GM19238 (cell line): ENCODE measurements around the gene UNC93A.
"Not testable (repeated sequence)": the region's sequence is repeated elsewhere in the genome, so short reads cannot be mapped to it uniquely, and the experiment has no call there.

Experiments
- DNase-seq: peaks from one replicate; pipeline ENCODE4 v3.0.0; 2011; ENCODE audit warnings: low spot score; ENCODE audit not compliant: insufficient read length

UNC93A gene

DNA sequence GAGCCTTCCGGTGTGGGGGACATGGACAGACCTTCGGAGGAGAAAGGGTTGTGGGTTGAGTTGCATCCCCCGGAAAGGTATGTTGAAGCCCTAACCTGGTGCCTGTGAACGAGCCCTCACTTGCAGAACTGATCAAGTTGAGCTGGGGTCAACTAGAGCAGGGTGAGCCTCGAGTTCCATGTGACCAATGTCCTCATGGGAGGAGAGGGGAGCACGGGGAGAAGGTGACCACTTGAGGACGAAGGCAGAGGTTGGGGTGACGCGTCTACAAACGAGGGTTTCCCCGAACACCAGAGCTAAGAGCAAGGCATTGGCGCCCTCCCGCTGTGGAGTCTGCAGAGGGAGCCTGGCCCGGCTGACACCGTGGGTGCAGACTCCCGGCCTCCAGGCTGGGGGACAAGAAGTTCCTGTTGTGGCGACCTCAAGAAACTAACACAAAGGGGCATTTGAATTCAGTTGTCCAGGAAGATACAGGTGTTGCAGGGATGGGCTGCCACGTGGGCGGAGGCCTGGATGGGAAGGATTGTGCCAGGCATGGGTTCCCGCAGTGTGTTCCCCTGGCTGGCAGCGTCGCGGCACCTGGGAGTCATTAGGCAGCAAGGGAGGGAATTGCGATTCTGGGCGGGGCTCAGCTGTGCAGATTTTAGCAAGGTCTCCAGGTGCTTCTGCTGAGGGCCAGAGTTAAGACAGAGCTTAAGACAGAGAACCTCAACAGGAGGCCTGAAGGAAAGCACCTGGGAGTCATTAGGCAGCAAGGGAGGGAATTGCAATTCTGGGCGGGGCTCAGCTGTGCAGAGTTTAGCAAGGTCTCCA lies 20.4 kb upstream of the UNC93A start:
- no peak for DNase-seq

DNA sequence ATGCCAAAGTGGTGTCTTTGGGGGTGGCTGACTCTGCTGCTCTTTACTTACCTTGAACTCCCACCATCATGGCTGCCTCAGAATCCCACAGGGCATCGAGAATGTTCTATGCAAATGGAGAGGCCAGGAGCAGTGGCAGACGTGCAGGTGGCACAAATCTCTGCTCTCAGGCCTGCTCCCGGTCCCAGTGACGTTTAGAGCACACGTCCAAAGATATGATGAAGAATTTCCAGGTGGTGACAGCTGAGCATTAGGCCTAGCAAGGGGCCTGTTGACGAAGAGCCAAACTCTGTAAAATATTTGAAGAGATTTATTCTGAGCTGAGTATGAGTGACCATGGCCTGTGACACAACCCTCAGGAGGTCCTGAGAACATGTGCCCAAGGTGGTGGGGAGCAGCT lies 19.0 kb upstream of the UNC93A start:
- DNase-seq: no peak

DNA sequence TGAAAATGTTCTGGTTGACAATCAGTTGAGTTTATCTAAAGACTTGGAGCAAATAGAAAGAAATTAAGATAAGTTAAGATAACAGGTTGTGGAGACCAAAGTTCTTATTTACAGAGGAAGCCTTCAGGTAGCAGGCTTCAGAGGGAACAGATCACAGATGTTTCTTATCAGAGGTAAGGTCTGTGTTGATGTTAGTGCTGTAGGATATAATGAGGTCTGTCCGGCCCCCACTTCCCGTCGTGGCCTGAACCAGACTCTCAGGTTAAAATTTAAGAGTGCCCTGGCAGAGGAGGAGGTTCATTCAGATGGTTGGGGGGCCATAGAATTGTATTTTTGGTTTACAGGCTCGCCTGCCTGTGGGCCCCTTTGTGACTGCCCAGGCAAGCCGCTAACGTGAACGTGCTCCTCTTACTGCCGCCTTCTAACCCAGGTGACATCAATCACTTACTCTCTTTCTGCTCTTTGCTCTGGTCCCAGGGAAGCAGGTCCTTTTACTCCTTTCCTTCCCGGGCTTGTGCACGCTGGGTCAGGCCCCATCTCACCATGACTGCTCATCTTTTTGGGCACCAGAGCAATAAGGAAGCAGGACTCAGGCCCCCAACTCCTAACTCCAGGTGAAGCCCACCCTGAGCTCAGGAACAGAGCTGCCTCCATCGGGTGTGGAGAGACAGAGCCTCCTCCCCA lies 18.3 kb upstream of the UNC93A start:
- DNase-seq: no peak

DNA sequence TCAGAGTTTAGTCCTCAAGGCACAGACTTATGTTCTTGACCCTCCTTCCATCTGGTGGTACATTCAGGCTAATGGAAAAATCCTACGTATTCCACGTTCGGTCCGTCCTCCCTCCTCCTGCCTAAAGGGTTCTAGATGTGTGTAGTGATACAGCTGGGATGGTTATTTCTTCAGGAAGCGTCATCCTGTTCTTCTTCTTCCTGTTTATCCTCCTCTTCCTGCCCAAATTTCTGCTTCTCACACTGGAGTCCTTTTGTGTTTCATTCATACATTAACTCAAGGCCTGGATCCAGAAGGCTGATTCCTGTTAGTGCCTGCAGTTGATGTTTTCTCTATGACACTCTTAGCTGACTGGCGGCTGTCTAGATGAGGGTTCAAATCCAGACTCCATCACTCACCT lies 16.8 kb upstream of the UNC93A start:
- DNase-seq: no peak

DNA sequence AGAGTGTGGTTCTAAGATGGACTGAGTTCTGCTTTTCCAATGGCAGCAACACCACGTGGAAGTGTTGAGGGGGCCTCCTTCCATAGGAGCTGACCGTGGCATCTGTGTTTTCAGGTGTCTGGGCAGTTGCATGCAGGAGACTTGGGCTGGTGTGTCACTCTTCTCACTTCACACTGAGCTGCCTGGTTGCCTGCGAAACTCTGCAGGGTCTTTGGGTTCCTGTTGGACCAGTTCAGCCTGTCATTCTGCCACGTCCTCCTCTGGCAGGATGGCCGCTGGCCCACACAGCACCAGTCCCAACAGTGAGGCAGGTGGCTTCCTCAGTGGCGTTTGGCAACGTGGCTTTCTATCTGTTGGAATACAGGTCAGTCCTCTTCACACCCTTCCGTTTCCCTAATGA lies 16.1 kb upstream of the UNC93A start:
- DNase-seq: no peak

DNA sequence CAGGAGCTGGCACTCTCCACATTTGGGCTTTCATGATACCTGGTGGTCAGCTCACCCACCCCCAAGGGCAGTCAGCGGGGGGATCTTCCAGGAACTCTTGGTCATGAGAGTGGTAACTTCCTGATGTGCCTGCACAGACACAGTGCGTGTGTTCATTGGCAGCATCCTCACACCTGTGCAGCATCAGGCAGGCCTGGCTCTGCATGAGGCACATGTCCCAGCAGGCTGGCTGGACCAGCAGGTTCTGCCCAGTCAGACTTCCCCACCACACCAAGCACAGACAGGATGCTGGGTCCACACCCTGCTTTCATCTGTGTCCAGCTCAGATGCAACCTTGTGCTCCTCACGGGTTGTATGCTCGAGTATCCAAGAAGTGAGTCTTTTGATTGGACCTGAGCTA lies 15.7 kb upstream of the UNC93A start:
- no peak for DNase-seq

DNA sequence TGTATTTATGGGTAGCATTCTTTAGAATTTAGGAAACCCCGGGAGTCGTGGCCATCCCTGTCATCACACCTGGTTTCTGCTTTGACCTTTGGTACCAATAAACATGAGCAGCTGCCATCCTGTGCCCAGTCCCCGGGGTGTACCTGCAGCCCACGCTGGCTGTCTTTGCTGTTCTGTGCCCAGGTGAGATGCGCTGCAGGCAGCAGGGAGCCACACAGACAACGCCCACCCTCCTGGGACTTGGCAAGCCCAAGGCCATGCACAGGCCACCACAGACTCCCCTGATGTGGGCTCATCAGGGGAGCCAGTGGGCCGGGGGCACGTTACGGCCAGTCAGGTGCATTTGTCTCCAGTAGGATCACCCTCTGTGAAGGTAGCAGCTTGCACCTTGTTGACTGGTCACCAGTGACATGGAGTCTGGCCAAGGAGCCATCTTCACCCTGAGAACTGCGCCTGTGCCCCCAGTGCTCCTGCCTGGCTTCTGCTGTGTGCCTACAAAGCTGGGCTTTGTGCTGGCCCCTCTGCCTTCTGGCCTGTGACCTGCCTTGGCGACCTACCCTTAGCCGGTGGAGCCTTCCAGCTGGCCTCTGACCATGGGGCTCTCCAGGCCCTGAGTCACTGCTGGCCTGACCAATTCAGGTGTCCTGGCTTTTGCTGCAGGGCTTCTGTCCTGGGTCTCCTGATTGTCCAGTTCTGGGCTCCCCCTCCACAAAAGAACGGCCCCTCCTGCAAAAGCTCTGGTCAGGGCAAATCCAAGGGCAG lies 14.2 kb upstream of the UNC93A start:
- DNase-seq: no peak

DNA sequence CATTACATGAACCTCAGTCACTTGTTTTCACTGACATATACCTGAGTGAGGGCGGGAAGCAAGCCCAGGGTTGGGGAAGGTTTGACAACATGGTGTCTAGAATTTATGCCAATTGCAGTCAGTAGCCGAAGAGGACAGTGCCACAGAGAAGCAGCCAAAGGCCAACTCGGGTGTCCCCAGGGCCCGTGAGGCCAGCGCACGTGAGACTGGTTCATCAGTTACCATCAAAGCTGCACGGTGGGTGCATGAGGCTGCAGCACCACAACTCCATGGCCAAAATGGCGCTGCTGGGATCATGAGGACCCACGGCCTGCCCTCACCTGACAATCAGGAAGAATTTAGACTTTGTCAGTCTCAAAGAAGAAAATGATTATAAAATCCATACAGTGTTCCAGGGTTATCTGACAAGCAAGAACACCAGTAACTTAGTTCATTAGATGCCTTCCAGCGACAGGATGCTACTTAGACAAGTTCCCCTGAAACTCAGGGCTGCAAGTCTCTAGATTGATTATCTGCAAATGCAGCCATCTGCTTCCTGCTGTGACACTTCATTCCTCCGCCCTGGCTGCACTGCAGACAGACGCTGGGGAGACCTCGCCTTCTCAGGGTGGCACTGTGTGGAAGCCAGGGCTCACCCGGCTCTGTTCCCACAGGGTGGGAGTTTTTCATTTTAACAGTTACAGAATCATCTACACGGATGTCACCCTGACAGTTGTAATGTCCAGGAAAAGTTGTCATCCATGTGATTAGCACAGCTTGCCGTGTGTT lies 12.8 kb upstream of the UNC93A start:
- not testable (repeated sequence) for DNase-seq

DNA sequence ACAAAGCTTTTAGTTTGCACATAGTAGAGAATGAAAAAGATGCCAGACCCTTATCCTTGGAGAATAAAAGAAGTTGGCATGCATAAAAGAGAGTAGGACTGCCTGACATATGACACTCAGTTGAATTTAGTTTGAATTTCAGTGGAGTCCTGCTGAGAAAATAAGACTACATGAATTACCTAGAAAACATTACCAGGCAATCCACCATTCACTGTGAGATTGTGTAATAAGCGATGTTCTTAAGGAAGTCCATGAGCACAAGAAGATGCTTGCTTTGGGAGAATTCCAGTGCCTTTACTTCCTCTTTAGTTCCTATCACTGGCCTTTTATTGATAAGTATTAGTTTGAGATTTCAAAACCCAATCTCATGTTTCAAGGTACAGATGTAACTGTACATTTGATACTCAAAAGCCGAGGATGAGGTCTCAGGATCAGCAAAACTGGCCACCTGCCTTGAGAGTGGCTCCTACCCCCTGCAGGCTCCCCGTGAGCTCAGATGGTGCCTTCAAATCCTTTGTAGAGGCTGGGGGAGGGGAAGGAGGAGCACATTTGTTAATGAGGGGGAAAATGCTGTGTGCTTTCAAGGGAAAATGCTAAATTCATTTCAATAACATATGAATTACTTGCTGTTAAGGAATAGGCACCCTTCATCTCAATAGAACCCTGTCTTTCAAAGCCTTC lies 11.2 kb upstream of the UNC93A start:
- no peak for DNase-seq

DNA sequence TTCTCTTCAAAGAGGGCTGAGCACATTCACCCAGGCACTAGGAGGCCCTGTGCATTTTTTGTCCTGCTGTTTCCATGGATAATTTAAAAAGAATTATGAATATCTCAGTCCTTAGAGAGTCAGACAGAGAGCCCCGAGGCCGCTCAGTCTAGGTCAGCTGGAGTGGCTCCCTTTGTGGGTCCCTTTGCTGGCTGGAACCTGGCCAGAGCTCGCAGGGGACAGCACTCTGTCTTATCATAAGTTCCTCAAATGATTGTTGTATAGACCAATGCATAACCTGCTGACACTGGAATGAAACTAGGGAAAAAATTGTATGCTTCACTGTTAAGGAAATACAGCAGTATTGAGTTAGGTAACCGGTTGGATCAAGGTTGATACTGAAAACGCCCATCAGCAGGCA lies 10.6 kb upstream of the UNC93A start:
- DNase-seq: not testable (repeated sequence)

DNA sequence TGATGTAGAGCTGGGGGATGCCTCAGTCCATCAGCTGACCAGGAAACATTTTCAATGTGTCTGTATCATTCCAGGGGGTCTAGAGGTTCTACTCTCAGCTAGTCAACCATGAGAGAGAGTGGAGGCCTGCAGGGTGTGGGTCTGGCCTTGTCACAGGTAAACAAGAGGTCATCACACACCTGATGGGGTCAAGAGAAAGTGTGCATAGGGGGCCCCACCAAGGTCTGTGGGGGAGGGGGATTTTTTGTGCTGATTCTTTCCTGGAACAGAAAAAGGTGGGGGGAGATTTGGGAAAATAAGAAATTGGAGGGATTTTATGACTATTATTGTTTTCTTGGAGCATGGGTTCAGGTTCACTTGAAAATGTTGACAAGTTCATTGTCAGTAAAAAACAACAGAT lies 8.9 kb upstream of the UNC93A start:
- DNase-seq: no peak

DNA sequence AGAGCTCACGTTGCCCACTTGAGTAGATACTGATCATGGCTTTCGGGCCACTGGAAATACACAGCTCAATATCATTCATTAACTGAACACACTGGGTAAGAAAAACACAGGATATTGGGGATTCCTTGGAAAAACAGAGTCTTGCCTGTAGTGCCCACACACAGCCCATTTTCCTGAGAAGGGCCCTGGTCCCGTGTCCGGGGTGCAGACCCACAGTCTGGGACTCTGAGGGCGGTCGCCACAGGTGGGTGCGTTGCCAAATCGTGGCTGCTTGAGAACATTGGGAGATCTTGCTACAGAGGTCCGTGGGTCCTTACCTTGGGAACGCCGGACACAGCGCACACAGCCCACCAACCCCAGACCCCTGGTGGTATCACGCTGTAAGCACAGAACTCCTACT lies 6.5 kb upstream of the UNC93A start:
- DNase-seq: not testable (repeated sequence)

DNA sequence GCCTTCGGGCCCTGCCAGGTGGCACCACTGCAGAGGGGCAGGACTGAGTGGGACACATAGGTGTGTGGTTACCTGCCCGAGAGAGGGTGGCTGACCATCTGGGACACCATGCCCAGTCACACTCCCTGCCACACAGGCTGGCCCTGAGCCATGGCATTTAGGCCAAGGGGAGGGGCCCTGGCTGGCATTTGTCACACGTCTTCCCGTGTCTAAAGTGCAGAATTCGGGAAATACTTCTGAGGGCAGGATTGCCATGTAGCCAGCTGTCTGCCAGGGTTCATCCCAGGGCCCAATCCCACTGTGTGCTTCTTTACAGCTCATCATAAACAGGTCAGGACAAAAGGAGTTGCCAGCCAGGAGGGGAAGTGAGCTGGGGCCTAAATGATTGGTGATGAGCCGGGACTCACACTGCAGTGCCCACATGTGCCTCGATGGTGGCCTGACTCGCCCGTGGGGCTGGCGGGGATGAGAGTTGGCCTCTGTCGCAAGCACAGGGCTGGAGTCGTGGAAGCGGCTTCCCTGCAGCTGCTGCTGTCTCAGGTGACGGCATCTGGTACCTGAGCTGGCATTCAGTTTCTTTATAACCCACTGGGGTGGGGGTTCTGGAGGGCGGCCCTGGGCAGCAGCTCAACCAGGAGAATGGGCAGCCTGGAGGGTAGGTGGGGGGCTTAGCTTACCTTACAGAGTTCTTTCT lies 5.9 kb upstream of the UNC93A start:
- DNase-seq: no peak

DNA sequence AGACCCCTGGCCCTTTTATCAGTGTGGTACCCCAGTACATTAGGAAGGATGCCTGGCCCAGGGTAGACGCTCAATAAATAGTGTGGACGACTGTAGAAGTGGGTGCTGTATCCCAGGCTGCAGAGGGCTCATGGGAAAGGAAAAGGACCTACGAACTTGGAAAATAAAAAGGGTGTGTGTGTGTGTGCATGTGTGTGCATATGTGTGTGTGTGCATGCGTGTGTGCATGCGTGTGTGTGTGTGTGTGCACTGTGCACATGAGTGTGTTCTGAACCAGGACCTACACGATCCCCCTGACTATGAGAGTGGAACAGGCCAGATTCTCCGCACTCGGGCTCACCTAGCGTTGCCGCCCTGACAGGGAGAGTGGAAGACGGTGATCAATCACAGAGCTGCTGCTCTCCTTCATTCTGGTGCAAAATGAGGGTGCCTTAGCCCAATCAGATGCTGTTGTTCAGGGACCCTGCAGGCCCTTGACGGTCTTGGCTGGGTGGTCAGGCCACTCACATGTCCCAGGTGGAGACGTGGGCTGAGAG lies 3.5 kb upstream of the UNC93A start:
- no peak for DNase-seq

DNA sequence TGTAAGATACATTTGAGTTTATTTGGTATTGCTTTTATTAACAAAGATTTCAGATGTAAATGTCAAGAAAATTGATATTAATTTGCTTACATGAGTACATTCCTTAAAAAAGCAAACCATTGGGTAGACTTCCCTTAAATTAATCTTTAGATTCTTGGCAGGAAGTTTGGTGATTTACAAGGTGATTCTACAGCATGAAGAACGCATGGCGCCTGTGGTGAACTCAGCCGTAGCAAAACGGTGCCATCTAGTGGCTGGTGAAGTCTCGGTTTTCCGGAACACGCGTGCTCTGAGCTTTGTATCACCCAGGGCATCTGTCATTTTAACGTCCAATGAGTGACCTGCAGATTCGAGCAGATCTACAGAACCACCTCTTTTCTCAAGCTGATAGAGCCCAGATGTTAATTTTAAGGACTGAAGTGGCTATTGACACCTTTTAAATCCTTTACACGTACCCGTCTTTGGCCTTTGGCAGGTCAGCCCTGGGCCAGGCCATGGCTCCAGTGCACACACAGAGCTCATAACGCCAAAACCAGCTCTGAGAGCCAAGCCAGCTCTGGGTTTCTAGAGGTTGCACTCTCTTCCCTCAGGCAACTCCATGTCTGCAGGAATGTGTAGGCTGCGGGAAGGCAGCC lies 2.4 kb upstream of the UNC93A start:
- DNase-seq: not testable (repeated sequence)

DNA sequence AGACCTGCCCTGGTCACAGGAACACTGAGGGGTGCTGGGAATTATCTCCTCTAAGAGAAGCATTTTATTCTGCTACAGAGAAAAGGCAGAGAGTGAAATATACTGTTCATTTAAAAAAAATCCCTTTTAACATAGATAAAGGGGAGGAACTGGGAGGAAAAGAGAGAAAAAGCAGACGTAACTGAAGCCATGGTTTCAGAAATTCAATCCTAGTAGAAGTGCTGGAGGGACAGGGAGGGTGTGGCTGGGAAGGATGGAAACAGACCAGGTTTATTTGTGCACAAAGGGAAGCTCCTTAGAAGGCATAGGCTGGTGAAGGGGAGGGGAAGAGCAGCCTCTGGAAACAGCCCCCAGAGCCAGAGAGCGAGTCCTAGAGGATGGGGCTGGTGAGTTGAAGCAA lies 1.8 kb upstream of the UNC93A start:
- DNase-seq: not testable (repeated sequence)

DNA sequence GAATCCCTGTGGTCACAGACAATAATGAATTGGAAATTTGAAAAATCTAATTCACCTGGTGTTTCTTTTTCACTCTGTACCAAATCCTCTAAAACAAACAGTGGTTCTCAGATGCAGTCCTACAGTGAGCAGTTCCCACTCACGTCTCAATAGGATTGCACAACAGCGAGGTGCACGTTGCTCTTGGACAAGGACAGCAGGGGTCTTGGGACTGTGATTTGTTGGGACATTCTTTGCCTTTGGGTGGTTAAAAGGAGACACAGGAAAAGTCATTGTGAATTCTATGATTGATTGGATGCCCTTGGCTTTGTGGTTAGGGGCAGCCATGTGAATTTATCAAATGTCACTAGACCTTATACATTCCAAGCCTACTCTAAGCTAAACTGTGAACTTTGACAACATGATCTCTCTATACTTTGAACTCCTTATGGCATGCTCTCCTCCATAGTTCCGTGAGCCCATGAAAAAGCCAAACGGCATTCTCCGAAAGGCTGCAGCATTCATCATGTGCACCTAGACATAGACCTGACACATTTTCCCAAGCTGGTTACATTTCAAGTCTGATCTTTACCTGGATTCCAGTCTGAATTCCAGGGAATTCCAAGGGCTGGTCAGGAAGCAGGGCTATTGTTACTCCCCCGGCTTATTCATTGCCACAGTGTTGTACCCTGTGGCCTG lies 647 bp downstream of the UNC93A start:
- DNase-seq: no peak

DNA sequence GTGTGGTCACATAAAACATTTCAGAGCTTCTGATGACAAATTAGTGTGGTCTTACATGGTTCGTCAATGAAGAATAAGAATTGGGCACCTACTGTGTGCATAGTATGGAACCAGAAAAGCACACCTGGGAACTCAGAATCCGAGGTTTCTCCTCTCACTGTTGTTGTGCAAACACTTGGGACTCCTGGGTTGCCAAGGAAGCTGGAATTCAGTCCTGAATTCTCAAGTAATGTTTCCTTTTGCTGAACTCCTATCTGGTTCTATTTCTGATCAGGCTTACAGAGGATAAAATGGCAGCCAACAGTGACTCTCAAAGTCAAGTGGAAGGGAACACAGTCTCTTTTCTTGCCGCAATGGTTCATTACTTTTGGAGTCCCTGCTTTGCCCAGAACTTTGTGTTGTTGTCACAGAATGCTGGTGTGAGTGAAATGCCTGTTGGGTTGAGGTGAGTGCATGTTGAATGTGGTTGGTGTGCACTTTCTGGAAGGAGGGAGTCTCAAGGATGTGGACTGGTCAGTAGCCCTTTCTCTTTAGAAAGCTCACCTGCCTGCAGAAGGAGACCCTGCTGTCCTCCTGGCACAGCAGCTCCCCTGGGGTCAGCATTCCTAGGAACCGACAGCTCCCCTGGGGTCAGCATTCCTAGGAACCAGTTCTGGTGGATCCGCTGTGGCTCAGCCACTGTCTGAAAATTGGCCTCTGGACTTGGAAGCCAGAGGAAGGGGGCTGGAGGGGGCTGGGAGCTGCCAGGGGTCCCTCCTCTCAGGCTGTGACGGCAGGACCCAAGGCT lies 1.4 kb downstream of the UNC93A start:
- DNase-seq: no peak
